GM19193 (cell line): ENCODE data around the gene TFB2M.

Experiments
- POLR2A ChIP-seq: IDR thresholded peaks from 4 replicates; pipeline ENCODE4 v1.6.1; 2011; ENCODE audit not compliant: insufficient read depth, insufficient read length; ENCODE audit errors: extremely low read depth

Gene TFB2M

DNA sequence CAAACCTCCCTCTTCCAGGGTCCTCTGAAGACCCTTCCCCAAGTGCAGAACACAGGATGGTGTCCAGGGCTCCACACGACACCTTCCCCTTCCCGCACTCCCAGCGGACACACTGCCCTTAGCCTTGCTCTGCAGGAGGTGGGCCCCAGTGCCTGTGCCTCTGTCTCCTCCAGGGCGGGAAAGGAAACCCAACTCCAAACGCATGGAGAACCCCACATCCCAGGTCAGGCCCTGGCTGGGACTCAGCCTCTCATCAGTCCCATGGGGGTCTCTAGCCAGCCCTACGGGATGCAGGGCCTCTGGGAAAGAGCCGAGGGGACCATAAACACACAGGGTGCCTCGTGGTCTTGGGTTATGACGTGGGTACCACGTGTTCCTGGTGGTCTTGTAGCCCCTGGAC is 53.4 kb downstream of the TFB2M start:
- no peak for TF ChIP-seq POLR2A

DNA sequence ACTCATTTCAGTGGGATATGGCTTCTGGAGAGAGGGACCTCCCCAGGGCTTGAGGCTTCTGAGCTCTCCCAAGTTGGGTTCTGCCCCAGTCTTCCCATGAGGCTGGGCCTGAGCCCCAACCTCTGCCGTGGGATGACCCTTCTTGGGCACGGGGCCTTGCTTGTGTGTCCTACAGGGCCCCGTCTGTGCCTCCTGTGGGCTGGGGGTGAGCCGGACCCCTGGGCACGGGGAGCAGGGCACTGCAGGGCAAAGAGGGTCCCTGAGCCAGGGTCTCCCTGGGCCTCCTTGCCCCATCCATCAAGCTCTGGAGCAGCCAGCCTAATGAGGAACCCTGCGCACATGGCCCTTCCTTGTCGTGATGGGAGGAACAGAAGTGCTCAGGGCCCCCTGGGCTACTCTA is 53.8 kb downstream of the TFB2M start:
- no peak for TF ChIP-seq POLR2A

DNA sequence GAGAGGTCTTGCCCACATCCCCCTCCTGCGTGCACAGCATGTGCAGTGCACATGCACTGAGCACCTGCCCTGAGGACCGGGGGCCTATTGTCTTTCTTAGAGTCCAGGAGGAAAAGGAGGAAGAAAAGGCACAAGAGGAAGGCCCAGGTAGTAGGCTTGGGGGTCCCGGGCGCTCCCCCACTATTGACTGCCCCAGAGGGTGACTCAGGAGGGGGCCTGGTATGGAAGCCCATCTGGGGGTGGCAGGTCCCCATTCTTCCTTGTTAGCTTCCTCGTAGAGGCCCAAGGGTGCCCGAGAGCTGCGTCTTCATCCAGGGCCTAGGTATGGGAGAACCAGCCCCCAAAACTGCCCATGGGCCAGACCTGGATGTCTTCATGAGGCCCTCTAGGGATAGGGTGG is 54.9 kb downstream of the TFB2M start:
- TF ChIP-seq POLR2A, result no peak

DNA sequence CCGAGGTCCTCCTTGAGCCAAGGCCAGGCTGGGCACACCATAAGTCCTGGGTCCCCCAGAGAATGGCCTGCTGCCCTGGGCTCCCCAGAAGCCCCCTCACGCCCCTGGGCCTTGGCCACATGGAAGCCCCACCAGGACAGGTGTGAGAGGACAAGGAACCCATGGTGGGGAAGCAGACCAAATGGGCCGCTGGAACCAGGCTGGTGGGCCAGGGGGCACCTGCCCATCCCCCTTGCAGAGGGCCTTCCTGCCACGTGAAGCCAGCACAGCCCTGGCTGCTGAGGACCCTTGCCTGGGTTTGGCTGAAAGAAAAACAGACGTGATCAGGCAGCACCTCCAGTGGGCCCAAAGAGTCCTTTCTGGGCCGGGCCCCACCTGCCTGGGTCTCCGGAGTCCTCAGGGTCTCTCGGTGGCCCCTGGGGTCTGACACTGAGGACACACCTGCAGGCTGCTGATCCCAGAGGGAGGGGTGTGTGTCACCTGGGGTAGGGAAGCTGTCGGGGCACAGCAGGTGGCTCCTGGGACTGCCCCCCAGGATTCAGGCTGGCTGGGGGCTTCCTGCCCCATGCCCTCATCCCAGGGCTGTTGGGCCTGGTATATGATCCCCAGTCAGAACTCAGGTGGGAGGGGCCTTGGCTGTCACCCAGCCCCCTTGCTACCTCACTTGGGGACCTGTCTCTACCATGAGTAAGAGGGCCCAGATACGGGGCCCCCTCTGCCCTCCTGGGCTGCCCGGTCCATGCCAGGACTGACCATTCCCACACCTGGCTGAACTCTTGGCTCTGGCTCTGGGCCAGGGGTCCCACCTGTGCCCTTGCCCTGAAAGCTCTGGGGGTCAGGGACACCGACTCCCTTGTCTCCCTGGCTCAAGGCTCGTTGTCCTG is 55.7 kb downstream of the TFB2M start:
- TF ChIP-seq POLR2A, result no peak

DNA sequence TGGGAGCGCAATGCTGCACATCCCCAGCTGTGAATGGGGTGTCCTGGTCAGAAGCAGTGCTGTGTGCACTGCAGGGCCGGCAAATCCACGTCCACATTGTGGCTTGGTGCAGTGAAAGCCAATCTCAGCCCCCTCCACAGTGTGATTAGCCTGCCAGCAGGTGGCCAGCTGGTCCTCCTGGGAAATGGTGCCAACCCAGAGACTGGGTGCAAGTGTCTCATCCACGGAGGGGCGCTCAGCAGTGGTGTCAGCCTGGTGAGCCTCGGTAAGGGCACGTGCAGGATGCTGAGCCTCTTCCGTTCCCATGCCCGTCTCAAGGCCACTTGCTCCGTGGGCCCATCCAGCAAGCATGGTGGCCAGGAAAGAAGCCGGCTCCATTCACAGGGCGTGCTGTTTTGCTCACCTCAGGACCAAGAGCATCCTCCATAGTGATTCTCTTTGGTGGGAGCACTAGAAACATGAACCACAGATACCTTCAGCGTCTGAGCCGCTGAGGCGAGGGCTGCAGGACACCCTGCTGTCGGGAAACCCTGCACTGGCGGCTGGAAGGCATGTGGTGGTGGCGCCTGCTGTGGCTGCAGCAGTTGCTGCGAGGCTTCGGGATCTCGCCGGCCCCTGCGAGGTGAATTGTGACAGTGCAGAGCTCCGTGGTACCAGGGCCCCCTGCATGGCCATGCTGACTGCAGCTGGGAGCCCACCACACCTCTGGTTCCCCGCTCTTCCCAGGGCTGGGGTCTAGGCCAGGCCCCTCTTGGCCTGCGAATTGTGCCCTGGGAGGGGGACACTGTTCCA is 57.0 kb downstream of the TFB2M start:
- TF ChIP-seq POLR2A, result no peak

DNA sequence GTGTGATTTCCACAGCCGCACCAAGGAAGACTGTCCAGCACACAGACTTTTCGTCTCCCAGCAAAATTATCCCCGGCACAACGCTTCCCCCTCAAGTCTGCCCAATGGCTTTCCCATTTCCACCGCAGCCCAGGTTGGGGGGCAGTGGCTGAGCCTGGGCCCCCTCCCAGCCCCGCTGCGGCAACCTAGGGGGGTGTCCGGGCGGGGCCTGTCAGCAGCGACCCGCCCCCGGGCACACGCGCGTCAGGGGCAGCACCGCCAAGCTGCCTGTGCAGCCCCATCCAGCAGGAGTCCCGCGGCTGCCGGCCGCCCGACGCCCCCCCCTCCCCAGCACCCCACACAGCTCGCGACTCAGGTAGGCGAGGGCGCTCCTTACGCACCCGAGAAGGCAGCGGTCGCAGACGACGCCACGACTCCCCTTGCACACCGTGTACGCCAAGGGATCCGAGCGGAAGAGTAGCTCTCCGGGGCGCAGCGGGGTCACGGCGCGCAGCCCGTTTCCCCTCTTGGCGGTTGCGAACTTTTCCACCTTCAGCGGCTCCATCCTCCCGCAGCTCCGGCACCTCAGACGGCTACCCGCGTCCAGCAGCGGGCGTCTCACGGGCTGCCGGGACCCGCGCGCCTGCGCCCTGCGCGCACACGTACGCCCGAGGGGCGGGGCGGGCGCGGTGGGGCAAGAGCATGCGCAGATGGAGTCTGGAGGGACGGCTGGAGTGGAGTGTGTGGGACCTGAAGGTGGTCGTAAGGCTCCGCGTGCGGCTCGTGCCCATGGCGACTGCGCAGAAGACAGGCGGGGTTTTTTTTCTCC is 59.2 kb downstream of the TFB2M start, which contains the start of gene SMYD3:
TSS of gene SMYD3 (minus strand) at position 606 of the 808 bp plus-strand sequence.
- TF ChIP-seq POLR2A, result peak; percentile 67

DNA sequence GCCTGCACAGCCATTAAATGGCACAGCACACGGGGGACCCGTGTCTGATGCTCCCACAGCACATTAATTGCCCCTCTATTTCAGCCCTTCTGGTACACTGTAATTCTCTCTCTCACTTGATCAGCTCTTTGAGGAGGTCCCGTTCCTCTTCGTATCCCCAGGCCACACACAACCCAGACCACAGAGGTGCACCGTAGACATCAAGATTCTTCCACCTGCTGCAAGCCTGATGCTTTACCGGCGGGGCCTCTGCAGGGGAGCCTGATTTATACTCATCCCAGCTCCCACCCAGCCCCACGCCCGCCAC is 59.7 kb downstream of the TFB2M start:
- TF ChIP-seq POLR2A, result no peak

DNA sequence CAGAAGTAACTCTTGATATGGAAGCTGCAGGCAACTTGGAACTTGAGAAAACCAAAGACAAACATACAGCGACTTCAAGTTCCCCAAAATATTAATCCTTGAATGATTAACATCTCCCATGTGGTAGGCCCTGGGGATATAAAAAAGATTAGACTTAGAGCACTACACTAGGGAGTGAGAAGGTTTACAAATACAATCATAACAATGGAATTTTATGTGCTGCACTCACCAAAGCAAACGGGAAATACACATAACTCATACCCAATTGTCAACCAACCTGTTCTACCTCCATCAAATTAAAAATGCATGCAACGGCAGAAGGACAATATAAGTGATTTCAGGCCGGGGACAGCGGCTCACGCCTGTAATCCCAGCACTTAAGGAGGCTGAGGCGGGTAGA is 62.7 kb downstream of the TFB2M start:
- no peak for TF ChIP-seq POLR2A

DNA sequence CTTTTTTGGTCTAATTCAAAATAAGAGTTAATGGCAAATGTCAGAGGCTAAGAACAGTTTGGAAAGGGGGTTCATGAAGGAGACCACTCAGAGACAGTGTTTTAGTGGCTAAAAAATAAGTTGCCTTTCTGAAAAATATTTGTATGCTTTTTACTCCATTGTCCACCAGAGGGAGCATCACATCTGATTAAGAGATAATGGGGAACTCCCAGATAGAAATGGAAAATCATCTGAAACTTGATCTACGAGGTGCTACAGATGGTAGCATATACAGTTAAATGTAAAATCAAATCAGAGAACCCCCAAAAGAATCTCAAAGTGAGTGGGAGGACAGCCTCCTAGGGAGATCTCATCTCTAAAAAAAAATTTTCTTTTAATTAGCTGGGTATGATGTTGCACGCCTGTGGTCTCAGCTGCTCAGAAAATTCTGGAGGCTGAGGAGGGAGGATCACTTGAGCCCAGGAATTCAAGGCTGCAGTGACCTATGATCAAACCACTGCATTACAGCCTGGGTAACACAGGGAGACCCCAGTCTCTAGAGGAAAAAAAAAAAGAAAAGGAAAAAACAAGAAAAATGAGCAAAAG is 68.6 kb downstream of the TFB2M start:
- no peak for TF ChIP-seq POLR2A

DNA sequence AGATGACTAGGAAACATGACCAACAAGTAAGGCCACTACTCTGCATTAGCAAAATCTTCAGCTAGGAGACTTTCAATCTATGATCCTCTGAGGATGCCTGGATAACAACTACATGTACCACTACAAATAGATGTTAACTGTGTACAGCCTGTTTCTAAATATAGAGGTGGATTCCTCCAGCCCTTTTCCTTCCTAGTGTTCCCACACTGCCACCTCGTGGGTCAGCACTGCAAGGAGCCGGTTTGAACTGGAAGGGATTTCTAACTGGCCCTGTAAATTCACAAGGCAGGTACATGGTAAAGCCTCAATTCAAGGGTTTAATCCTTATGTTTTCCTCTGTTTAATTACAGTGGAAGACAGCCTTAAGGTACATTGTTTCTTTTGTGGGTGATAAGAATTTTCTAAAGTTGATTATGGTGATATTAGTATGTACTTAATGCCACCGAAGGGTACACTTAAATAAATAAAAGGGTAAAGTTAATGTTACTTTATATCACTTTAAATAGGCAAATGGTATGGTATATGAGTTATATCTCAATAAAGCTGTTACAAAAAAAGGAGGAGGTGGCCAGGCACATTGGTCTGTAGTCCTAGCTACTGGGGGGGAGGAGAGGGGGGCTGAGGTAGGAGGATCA is 73.3 kb downstream of the TFB2M start:
- TF ChIP-seq POLR2A, result no peak

DNA sequence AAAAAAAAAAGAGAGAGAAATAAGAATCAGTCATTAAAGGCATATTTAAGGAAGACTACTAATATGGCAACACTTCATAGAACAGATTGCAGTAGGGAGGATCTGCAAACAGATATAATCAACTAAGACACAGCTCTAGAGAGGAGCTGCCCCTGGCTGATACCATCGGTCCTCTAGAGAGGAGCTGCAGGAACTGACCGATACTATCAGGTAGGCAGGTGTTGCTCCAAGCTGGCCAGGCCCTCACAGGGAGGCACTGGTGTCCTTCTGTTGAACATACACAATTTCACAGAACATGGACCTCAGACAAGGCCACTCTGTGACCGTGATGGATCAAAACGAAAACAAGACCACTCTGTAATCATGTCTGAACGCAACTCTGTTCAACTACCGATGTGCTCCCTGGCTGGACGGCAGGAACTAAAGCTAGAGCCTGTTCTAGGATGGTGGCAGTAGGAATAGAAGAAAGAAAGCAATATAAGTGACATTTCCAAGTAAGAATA is 74.5 kb downstream of the TFB2M start:
- no peak for TF ChIP-seq POLR2A
